Measurements from ENCODE around the gene GYG1. TPM values are rescaled to one million over a fixed set of nuclear protein-coding genes. Genes with fewer than 3 reads are reported as not detected.
"Not testable (repeated sequence)": the region's sequence is repeated elsewhere in the genome, so short reads cannot be mapped to it uniquely, and the experiment has no call there.

GYG1 gene
- polyA plus RNA-seq, 4 donors, result 11.9 to 30.4 (median 25.8) TPM

GRCh38 chr3:148971401-148972163 lies 19.8 kb upstream of the GYG1 start:
- Histone ChIP-seq H3K27ac (ENCODE audit: low read depth in 1 of 3, low read length in 2 of 3) (no peak overlapping the region), H3K36me3 (ENCODE audit: control insufficient read depth in 3 of 3, insufficient read depth in 2 of 3, low read depth in 1 of 3, low read length in 3 of 3) (no peaks in the 10 kb centered on the region), H3K4me1 (ENCODE audit: control insufficient read depth in 3 of 3, insufficient read depth in 2 of 3, low read depth in 1 of 3, low read length in 2 of 3) (no peaks in the 10 kb centered on the region), H3K27me3 (ENCODE audit: control insufficient read depth in 3 of 3, insufficient read depth in 3 of 3, low read length in 3 of 3) (no peaks in the 10 kb centered on the region), H3K4me3 (ENCODE audit: low read depth in 1 of 3, low read length in 3 of 3) (no peak overlapping the region), H3K9me3 (ENCODE audit: control insufficient read depth in 2 of 2, insufficient read depth in 1 of 2, low read depth in 1 of 2, low read length in 1 of 2) (peaks cover 0 to 4% of the 10 kb centered on the region in 2 donors)
- DNase-seq (no peak), FAIRE-seq (no peak)
- WGBS, 3 donors, result 69 to 92% (median 92%) methylated on average over 1 of the region's 1 CpG

- Histone ChIP-seq H3K27ac (ENCODE audit: low read depth in 1 of 3, low read length in 2 of 3) (no peak overlapping the region), H3K36me3 (ENCODE audit: control insufficient read depth in 3 of 3, insufficient read depth in 2 of 3, low read depth in 1 of 3, low read length in 3 of 3) (no peaks in the 10 kb centered on the region), H3K4me1 (ENCODE audit: control insufficient read depth in 3 of 3, insufficient read depth in 2 of 3, low read depth in 1 of 3, low read length in 2 of 3) (no peaks in the 10 kb centered on the region), H3K27me3 (ENCODE audit: control insufficient read depth in 3 of 3, insufficient read depth in 3 of 3, low read length in 3 of 3) (no peaks in the 10 kb centered on the region), H3K4me3 (ENCODE audit: low read depth in 1 of 3, low read length in 3 of 3) (no peak overlapping the region), H3K9me3 (ENCODE audit: control insufficient read depth in 2 of 2, insufficient read depth in 1 of 2, low read depth in 1 of 2, low read length in 1 of 2) (peaks cover 0 to 4% of the 10 kb centered on the region in 2 donors)
- 76 to 83% (median 82%) methylated on average over 2 of the region's 2 CpGs for WGBS, 3 donors
- FAIRE-seq (no peak), DNase-seq (peak in 1 of 2 donors; percentile 20)
Observed at GRCh38 chr3:148974726-148975125, 16.6 kb upstream of the GYG1 start.

GRCh38 chr3:148975248-148975647 lies 16.1 kb upstream of the GYG1 start:
- Histone ChIP-seq H3K9me3 (ENCODE audit: control insufficient read depth in 2 of 2, insufficient read depth in 1 of 2, low read depth in 1 of 2, low read length in 1 of 2) (peaks cover 0 to 4% of the 10 kb centered on the region in 2 donors), H3K4me1 (ENCODE audit: control insufficient read depth in 3 of 3, insufficient read depth in 2 of 3, low read depth in 1 of 3, low read length in 2 of 3) (no peaks in the 10 kb centered on the region), H3K36me3 (ENCODE audit: control insufficient read depth in 3 of 3, insufficient read depth in 2 of 3, low read depth in 1 of 3, low read length in 3 of 3) (no peaks in the 10 kb centered on the region), H3K27me3 (ENCODE audit: control insufficient read depth in 3 of 3, insufficient read depth in 3 of 3, low read length in 3 of 3) (no peaks in the 10 kb centered on the region), H3K4me3 (ENCODE audit: low read depth in 1 of 3, low read length in 3 of 3) (no peak overlapping the region), H3K27ac (ENCODE audit: low read depth in 1 of 3, low read length in 2 of 3) (no peak overlapping the region)
- FAIRE-seq, result no peak
- DNase-seq, result no peak
- 77 to 78% (median 77%) methylated on average over 6 of the region's 6 CpGs for WGBS, 3 donors

GRCh38 chr3:148975696-148976095 lies 15.6 kb upstream of the GYG1 start:
- Histone ChIP-seq H3K4me3 (ENCODE audit: low read depth in 1 of 3, low read length in 3 of 3) (no peak overlapping the region), H3K36me3 (ENCODE audit: control insufficient read depth in 3 of 3, insufficient read depth in 2 of 3, low read depth in 1 of 3, low read length in 3 of 3) (no peaks in the 10 kb centered on the region), H3K4me1 (ENCODE audit: control insufficient read depth in 3 of 3, insufficient read depth in 2 of 3, low read depth in 1 of 3, low read length in 2 of 3) (no peaks in the 10 kb centered on the region), H3K9me3 (ENCODE audit: control insufficient read depth in 2 of 2, insufficient read depth in 1 of 2, low read depth in 1 of 2, low read length in 1 of 2) (peaks cover 0 to 4% of the 10 kb centered on the region in 2 donors), H3K27me3 (ENCODE audit: control insufficient read depth in 3 of 3, insufficient read depth in 3 of 3, low read length in 3 of 3) (no peaks in the 10 kb centered on the region), H3K27ac (ENCODE audit: low read depth in 1 of 3, low read length in 2 of 3) (no peak overlapping the region)
- DNase-seq (no peak), FAIRE-seq (no peak)
- WGBS, 3 donors, result 88 to 92% (median 91%) methylated on average over 6 of the region's 6 CpGs

- no peaks in the 10 kb centered on the region for H3K36me3 ChIP-seq (ENCODE audit: control insufficient read depth in 3 of 3, insufficient read depth in 2 of 3, low read depth in 1 of 3, low read length in 3 of 3)
- peaks cover 0 to 2% of the 10 kb centered on the region in 2 donors for H3K9me3 ChIP-seq (ENCODE audit: control insufficient read depth in 2 of 2, insufficient read depth in 1 of 2, low read depth in 1 of 2, low read length in 1 of 2)
- H3K27ac ChIP-seq (ENCODE audit: low read depth in 1 of 3, low read length in 2 of 3), result no peak overlapping the region
- no peak overlapping the region for H3K4me3 ChIP-seq (ENCODE audit: low read depth in 1 of 3, low read length in 3 of 3)
- DNase-seq (peak in 1 of 2 donors; percentile 46), FAIRE-seq (no peak)
- WGBS, 3 donors, result 28 to 67% (median 39%) methylated on average over 1 of the region's 1 CpG
- H3K4me1 ChIP-seq (ENCODE audit: control insufficient read depth in 3 of 3, insufficient read depth in 2 of 3, low read depth in 1 of 3, low read length in 2 of 3), result no peaks in the 10 kb centered on the region
- peaks cover 0 to 3% (median 0%) of the 10 kb centered on the region in 3 donors for H3K27me3 ChIP-seq (ENCODE audit: control insufficient read depth in 3 of 3, insufficient read depth in 3 of 3, low read length in 3 of 3)
Observed at GRCh38 chr3:148981273-148981672, 10.1 kb upstream of the GYG1 start.

DNA sequence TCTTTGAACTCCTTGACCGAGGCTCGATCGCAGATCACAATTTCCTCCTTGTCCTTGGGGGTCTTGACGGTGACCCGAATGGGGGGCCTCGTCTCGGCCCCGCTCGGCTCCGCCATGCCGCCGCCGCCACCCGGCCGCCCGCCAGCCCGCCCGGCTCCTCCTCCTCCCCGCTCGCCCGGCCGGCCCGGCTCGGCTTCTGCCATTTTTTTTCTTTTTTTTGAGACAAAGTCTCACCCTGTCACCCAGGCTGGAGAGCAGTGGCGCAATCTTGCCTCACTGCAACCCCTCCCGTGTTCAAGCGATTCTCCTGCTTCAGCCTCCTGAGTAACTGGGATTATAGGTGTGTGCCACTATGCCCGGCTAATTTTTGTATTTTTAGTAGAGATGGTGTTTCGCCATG lies 3.8 kb upstream of the GYG1 start:
- not testable (repeated sequence) for H3K4me3 ChIP-seq (ENCODE audit: low read depth in 1 of 3, low read length in 3 of 3); DNase-seq; H3K9me3 ChIP-seq (ENCODE audit: control insufficient read depth in 2 of 2, insufficient read depth in 1 of 2, low read depth in 1 of 2, low read length in 1 of 2); H3K27ac ChIP-seq (ENCODE audit: low read depth in 1 of 3, low read length in 2 of 3); H3K4me1 ChIP-seq (ENCODE audit: control insufficient read depth in 3 of 3, insufficient read depth in 2 of 3, low read depth in 1 of 3, low read length in 2 of 3); H3K36me3 ChIP-seq (ENCODE audit: control insufficient read depth in 3 of 3, insufficient read depth in 2 of 3, low read depth in 1 of 3, low read length in 3 of 3); FAIRE-seq; H3K27me3 ChIP-seq (ENCODE audit: control insufficient read depth in 3 of 3, insufficient read depth in 3 of 3, low read length in 3 of 3)
- WGBS, 3 donors, result 95 to 96% (median 95%) methylated on average over 24 to 28 of the region's 29 CpGs

- 41 to 60% (median 52%) methylated on average over 4 of the region's 4 CpGs for WGBS, 3 donors
- no peak for FAIRE-seq
- H3K9me3 ChIP-seq (ENCODE audit: control insufficient read depth in 2 of 2, insufficient read depth in 1 of 2, low read depth in 1 of 2, low read length in 1 of 2), result no peaks in the 10 kb centered on the region
Observed at GRCh38 chr3:148990236-148990635, 1.1 kb upstream of the GYG1 start.

DNA sequence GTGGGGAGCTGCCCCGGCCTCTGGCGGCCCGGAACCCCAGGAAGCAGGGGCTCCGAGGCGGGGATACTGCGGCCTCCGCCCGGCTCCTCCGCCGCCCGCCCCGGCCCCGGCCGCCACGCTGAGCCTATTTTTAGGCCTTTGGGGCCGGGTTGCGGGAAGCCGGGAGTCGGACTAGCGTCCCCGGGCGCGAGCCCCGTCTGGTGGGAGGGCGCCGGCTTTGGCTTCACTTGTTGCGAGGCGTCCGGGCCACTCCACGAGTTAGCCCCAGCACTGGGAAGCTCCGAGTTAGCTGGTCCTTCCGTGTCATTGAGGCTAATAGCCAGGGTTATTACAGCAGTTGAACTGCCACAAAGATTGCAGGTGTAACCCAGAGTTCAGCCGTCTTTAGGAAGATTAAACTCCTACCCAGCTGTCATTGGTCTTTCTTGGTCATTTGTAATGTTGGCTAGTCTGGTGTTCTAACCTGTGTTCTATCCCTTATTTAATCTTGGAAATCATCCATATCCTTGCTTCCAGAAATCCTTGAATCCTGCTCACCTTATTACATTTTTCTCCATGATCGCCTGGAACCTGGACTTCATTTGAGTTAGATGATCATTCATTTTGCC lies 791 bp downstream of the GYG1 start:
- Histone ChIP-seq H3K36me3 (ENCODE audit: control insufficient read depth in 3 of 3, insufficient read depth in 2 of 3, low read depth in 1 of 3, low read length in 3 of 3) (peaks cover 6 to 9% (median 9%) of the 10 kb centered on the region in 3 donors), H3K4me3 (ENCODE audit: low read depth in 1 of 3, low read length in 3 of 3) (peak overlapping the region; percentile 72 to 97 (median 75)), H3K27ac (ENCODE audit: low read depth in 1 of 3, low read length in 2 of 3) (peak overlapping the region; percentile 85 to 94 (median 87)), H3K4me1 (ENCODE audit: control insufficient read depth in 3 of 3, insufficient read depth in 2 of 3, low read depth in 1 of 3, low read length in 2 of 3) (peaks cover 3 to 10% (median 8%) of the 10 kb centered on the region in 3 donors), H3K9me3 (ENCODE audit: control insufficient read depth in 2 of 2, insufficient read depth in 1 of 2, low read depth in 1 of 2, low read length in 1 of 2) (no peaks in the 10 kb centered on the region), H3K27me3 (ENCODE audit: control insufficient read depth in 3 of 3, insufficient read depth in 3 of 3, low read length in 3 of 3) (no peaks in the 10 kb centered on the region)
- DNase-seq (peak; percentile 71 to 72), FAIRE-seq (no peak)
- WGBS, 3 donors, result 2 to 3% (median 2%) methylated on average over 27 to 34 of the region's 34 CpGs

More at GRCh38 chr3:148990236-148990635, 1.1 kb upstream of the GYG1 start:
- H3K27me3 ChIP-seq (ENCODE audit: control insufficient read depth in 3 of 3, insufficient read depth in 3 of 3, low read length in 3 of 3), result no peaks in the 10 kb centered on the region
- no peak overlapping the region for H3K4me3 ChIP-seq (ENCODE audit: low read depth in 1 of 3, low read length in 3 of 3)
- H3K27ac ChIP-seq (ENCODE audit: low read depth in 1 of 3, low read length in 2 of 3), result peak overlapping the region in 1 of 3 donors; percentile 8
- H3K4me1 ChIP-seq (ENCODE audit: control insufficient read depth in 3 of 3, insufficient read depth in 2 of 3, low read depth in 1 of 3, low read length in 2 of 3), result peaks cover 3 to 10% (median 8%) of the 10 kb centered on the region in 3 donors
- no peak for DNase-seq
- peaks cover 0 to 4% (median 2%) of the 10 kb centered on the region in 3 donors for H3K36me3 ChIP-seq (ENCODE audit: control insufficient read depth in 3 of 3, insufficient read depth in 2 of 3, low read depth in 1 of 3, low read length in 3 of 3)
